ENCODE data around the gene INHA.

- TF ChIP-seq TCF4 (CRISPR knock-in tag; IDR thresholded peaks at IDR 0.05; ENCODE audit: borderline replicate concordance) = no peak
- TF ChIP-seq CSDC2 (CRISPR knock-in tag; IDR thresholded peaks at IDR 0.05) = no peak
- no peak for TF ChIP-seq TSHZ2 (CRISPR knock-in tag; IDR thresholded peaks at IDR 0.05)
- TF ChIP-seq TOX (CRISPR knock-in tag; IDR thresholded peaks at IDR 0.05; ENCODE audit: borderline replicate concordance) = no peak
- no peak for TF ChIP-seq GLIS3 (CRISPR knock-in tag; IDR thresholded peaks at IDR 0.05)
- no peak for TF ChIP-seq ZFP3 (CRISPR knock-in tag; IDR thresholded peaks at IDR 0.05)
- TF ChIP-seq ZNF565 (CRISPR knock-in tag; conservative IDR thresholded peaks at IDR 0.05; ENCODE audit: low read depth) = no peak
- no peak for TF ChIP-seq CREB5 (CRISPR knock-in tag; IDR thresholded peaks at IDR 0.05; ENCODE audit: low read depth)
- no peak for TF ChIP-seq PATZ1 (CRISPR knock-in tag; IDR thresholded peaks at IDR 0.05; ENCODE audit: borderline replicate concordance)
- TF ChIP-seq ARNTL (CRISPR knock-in tag; IDR thresholded peaks at IDR 0.05; ENCODE audit: borderline replicate concordance, low read depth) = no peak
- TF ChIP-seq ZFP30 (CRISPR knock-in tag; IDR thresholded peaks at IDR 0.05) = no peak
- no peak for TF ChIP-seq POU6F1 (CRISPR knock-in tag; IDR thresholded peaks at IDR 0.05; ENCODE audit: borderline replicate concordance, low read depth)
- no peak for TF ChIP-seq OSR1 (CRISPR knock-in tag; IDR thresholded peaks at IDR 0.05)
These were observed 26.4 kb downstream of the INHA start for GRCh38 chr2:219598308-219599078.
